Adrenal gland (tissue), 12 donors: ENCODE data around the gene ASXL2. TPM values are rescaled to one million over a fixed set of nuclear protein-coding genes. Genes with fewer than 3 reads are reported as not detected.

ENCODE experiments used
- DNase-seq, 7 donors: peaks; one replicate each; pipeline ENCODE4 v3.0.0-alpha.2; 2019 to 2020
- H3K27ac ChIP-seq, 5 donors: fragments of 200-600 bp; sonication (generic) in 4 of 5; 1 replicate in 3 of 5; 2 replicates in 2 of 5; pipeline versions ENCODE4 v1.5.1 to v1.8.0; 2016 to 2020; ENCODE audit warnings: mild to moderate bottlenecking in 1 of 5
- H3K27me3 ChIP-seq: fragments of 200-600 bp; 2 replicates; pipeline ENCODE4 v1.8.0; 2021
- H3K36me3 ChIP-seq, 2 donors: fragments of 200-600 bp; replicated peaks in 1 of 2; 1 replicate in 1 of 2; 2 replicates in 1 of 2; pipeline versions ENCODE4 v1.5.1 to v1.8.0; 2018 to 2022
- H3K4me1 ChIP-seq, 2 donors: fragments of 200-600 bp; replicated peaks in 1 of 2; 1 replicate in 1 of 2; 2 replicates in 1 of 2; pipeline versions ENCODE4 v1.5.1 to v1.8.0; 2018 to 2021
- H3K4me3 ChIP-seq, 4 donors: fragments of 200-600 bp; sonication (generic) in 3 of 4; one replicate each; pipeline ENCODE4 v1.5.1; 2016 to 2018
- H3K9me3 ChIP-seq, 3 donors: fragments of 200-600 bp; sonication (generic) in 1 of 3; replicated peaks in 1 of 3; 1 replicate in 2 of 3; 2 replicates in 1 of 3; pipeline versions ENCODE4 v1.5.1 to v1.8.0; 2016 to 2021
- POLR2A ChIP-seq, 2 donors: fragments of 450-650 bp; IDR thresholded peaks; one replicate each; pipeline ENCODE4 v1.6.1; 2017; ENCODE audit warnings: antibody characterized with exemption in 2 of 2, mild to moderate bottlenecking in 2 of 2, moderate library complexity in 1 of 2
- WGBS, 4 donors: extraction: QIAGEN DNeasy Blood & Tissue Kit in 2 of 4; methylation state at CpG; one replicate each; pipeline versions ENCODE4 v1.1.5 to v1.1.7; 2013 to 2017; 5-methylcytosine and 5-hydroxymethylcytosine counted together
- intact Hi-C, 2 donors: fragments of 100-400 bp; cut with DNase I; formaldehyde crosslinking; loops; one replicate each; pipeline versions ENCODE4 v1.14.1 to v1.15.0; 2022 to 2023
- polyA plus RNA-seq, 3 donors: library from polyadenylated mRNA; stranded (reverse); fragments of 200-250 nt in 2 of 3; fragments of 350-450 nt in 1 of 3; fragmentation: Illumina TruSeq in 1 of 3; extraction: RNeasy Lipid Tissue Mini Kit (QIAGEN cat#74804) in 1 of 3; gene quantifications; one replicate each; pipeline ENCODE4 v1.2.3, GENCODE V29; 2013 to 2014
- total RNA-seq, 9 donors: library from RNA; depleted of rRNA in 4 of 9; stranded (reverse); fragments of >200 nt in 4 of 9; fragments of 120-200 nt in 1 of 9; fragmentation: NEBNext Ultra II Directional in 1 of 9; extraction: Animal tissue kit (Norgen Biotek cat#: 25700) in 1 of 9; gene quantifications; one replicate each; pipeline versions ENCODE4 v1.1.0 to v1.2.4, GENCODE V29; 2013 to 2023
- TF ChIP-seq, protein P1 (sequence below), 6 experiments: fragments of 450-650 bp in 4 of 6; fragments of 200-600 bp in 2 of 6; sonication (generic) in 1 of 6; IDR thresholded peaks; 1 replicate in 5 of 6; 2 replicates in 1 of 6; pipeline versions ENCODE4 v1.5.1 to v1.8.0; 2016 to 2021; ENCODE audit warnings: antibody characterized with exemption in 6 of 6, mild to moderate bottlenecking in 2 of 6, moderate library complexity in 1 of 6
- donor health status: healthy with polysubstance abuse.
- donor health status: Bipolar disorder and iron deficiency.
- donor health status: DM: yes; HTN: yes; CAD: no.
- donor health status: DM: no; HTN: no; CAD: no.
- donor health status: DM: no; HTN: no; CAD: no.
- donor health status: DM: yes; HTN: yes; CAD: no.

ASXL2 gene
- total and polyA plus RNA-seq, 12 donors = 1.4 to 41.8 (median 20.9) TPM

DNA sequence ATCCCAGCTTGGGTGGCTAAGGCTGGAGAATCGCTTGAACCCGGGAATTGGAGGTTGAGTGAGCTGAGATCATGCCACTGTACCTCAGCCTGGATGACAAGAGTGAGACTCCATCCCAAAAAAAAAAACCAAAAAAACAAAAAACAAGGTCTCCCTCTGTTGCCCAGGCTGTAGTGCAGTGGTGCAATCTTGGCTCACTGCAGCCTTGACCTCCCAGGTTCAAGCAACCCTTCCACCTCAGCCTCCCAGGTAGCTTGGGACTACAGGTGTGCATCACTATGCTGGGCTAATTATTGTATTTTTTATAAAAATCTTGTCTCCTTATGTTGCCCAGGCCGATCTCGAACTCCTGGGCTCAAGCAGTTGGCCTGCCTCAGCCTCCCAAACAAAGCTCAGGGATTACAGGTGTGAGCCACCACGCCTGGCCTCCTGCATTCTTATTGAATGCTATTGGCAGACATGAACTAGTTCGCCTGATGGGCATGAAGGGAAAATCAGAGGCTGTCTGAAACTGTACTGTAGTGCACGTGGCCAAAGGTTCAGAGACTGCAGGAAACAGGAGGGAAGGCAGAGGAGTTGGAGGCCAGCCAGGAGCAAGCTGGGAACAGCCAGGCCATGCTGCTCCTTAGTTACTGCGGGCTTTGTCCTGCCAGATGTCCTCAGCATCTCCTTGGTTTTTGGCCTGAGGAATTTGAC is 16.0 kb upstream of the ASXL2 start:
- 76 to 89% (median 82%) methylated on average over 7 to 8 of the region's 8 CpGs for WGBS, 4 donors

DNA sequence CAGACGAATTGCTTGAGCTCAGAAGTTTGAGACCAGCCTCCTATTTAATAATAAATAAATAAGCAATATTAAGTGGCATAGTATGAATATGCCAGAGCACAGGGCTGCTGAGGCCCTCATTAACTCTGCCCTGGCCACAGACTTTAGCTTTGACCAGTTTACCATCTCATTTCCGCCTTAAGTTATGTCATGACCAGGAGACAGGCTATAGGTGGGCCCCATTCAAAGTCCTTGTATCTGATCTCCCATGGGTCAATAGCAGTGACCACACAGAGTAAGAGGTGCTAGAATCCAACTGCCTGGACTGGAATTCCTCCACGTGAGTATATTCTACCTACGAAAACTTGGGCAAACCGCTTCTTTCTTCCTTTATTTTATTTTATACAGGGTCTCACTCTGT is 13.4 kb upstream of the ASXL2 start:
- Histone ChIP-seq H3K27me3 (no peaks in the 10 kb centered on the region), H3K9me3 (no peaks in the 10 kb centered on the region), H3K4me1 (no peaks in the 10 kb centered on the region), H3K36me3 (no peaks in the 10 kb centered on the region), H3K4me3 (no peak overlapping the region), H3K27ac (no peak overlapping the region)
- TF ChIP-seq, protein P1, sequence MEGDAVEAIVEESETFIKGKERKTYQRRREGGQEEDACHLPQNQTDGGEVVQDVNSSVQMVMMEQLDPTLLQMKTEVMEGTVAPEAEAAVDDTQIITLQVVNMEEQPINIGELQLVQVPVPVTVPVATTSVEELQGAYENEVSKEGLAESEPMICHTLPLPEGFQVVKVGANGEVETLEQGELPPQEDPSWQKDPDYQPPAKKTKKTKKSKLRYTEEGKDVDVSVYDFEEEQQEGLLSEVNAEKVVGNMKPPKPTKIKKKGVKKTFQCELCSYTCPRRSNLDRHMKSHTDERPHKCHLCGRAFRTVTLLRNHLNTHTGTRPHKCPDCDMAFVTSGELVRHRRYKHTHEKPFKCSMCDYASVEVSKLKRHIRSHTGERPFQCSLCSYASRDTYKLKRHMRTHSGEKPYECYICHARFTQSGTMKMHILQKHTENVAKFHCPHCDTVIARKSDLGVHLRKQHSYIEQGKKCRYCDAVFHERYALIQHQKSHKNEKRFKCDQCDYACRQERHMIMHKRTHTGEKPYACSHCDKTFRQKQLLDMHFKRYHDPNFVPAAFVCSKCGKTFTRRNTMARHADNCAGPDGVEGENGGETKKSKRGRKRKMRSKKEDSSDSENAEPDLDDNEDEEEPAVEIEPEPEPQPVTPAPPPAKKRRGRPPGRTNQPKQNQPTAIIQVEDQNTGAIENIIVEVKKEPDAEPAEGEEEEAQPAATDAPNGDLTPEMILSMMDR (IDR thresholded peaks at IDR 0.05) = no peak
- TF ChIP-seq POLR2A (IDR thresholded peaks at IDR 0.05) = no peak
- WGBS, 4 donors = 64 to 86% (median 76%) methylated on average over 5 of the region's 5 CpGs
- intact Hi-C loops = no loop called here
- no peak for DNase-seq

More for the DNA sequence above, 16.0 kb upstream of the ASXL2 start:
- Histone ChIP-seq H3K4me3 (no peak overlapping the region), H3K4me1 (no peaks in the 10 kb centered on the region), H3K27ac (no peak overlapping the region), H3K36me3 (no peaks in the 10 kb centered on the region), H3K27me3 (no peaks in the 10 kb centered on the region), H3K9me3 (no peaks in the 10 kb centered on the region)
- TF ChIP-seq, protein P1 (IDR thresholded peaks at IDR 0.05) = no peak
- no peak for TF ChIP-seq POLR2A (IDR thresholded peaks at IDR 0.05)
- peak in 6 of 7 donors; percentile 25 to 71 (median 40) for DNase-seq
- intact Hi-C loops = no loop called here

DNA sequence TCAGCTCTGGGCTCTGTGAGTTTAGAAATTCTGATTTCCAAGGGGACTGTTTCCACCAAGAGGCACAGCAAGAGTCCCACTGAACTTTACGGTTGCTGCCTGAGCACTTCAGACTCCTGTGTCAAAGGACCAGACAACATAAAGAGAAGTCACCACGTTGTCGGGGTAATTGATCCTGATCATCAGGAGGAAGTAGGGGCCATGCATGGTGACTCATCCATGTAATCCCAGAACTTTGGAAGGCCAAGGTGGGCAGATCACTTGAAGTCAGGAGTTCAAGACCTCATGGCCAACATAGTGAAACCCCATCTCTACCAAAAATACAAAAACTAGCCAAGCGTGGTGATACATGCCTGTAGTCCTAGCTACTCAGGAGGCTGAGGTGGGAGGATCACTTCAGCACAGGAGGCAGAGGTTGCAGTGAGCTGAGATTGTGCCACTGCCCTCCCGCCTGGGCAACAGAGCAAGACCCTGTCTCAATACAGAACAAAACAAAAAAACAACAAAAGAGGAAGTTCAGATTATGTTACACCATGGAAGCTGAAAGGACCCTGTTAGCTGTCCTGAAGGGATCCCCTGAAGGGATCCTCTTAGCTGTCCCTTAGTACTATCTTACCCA is 9.4 kb upstream of the ASXL2 start:
- no peak overlapping the region for H3K27ac ChIP-seq
- no peaks in the 10 kb centered on the region for H3K9me3 ChIP-seq
- no peaks in the 10 kb centered on the region for H3K4me1 ChIP-seq
- H3K36me3 ChIP-seq = no peaks in the 10 kb centered on the region
- peaks cover 1% of the 10 kb centered on the region for H3K27me3 ChIP-seq
- no peak for DNase-seq
- TF ChIP-seq, protein P1 (IDR thresholded peaks at IDR 0.05) = no peak
- no peak for TF ChIP-seq POLR2A (IDR thresholded peaks at IDR 0.05)
- WGBS, 4 donors = 83 to 92% (median 88%) methylated on average over 5 of the region's 5 CpGs
- H3K4me3 ChIP-seq = no peak overlapping the region
- intact Hi-C loops = no loop called here

DNA sequence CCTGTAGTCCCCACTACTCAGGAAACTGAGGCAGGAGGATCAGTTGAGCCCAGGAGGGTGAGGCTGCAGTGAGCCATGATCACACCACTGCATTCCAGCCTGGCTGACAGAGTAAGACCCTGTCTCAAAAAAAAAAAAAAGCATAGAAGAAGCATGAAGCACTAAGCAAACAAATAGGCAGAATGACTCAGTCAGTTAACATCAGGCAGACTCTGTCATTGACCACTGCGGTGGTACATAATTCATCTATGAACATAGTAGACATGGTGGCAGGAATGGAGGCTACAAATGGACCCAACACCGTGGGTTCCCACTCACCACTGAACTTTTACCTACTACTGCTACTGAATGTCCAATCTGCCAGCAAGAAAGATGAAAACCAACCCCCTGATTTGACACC is 7.6 kb upstream of the ASXL2 start:
- WGBS, 4 donors = 76 to 87% (median 81%) methylated on average over 2 of the region's 2 CpGs
- no peak overlapping the region for H3K27ac ChIP-seq
- H3K4me3 ChIP-seq = no peak overlapping the region
- H3K36me3 ChIP-seq = no peaks in the 10 kb centered on the region
- no peaks in the 10 kb centered on the region for H3K4me1 ChIP-seq
- no peak for DNase-seq
- peaks cover 5% of the 10 kb centered on the region for H3K27me3 ChIP-seq
- intact Hi-C loops = no loop called here
- no peaks in the 10 kb centered on the region for H3K9me3 ChIP-seq
- no peak for TF ChIP-seq POLR2A (IDR thresholded peaks at IDR 0.05)
- TF ChIP-seq, protein P1 (IDR thresholded peaks at IDR 0.05) = no peak
